Measurements from ENCODE around the gene OSBP2. TPM values are rescaled to one million over a fixed set of nuclear protein-coding genes. Genes with fewer than 3 reads are reported as not detected.

Gene OSBP2
- total and polyA plus RNA-seq, 2 experiments from 2014 or later, result 2.1 to 2.9 TPM

- Histone ChIP-seq H3K4me1 (ENCODE audit: insufficient read depth) (no peaks in the 10 kb centered on the region), H3K27ac (ENCODE audit: low read depth) (no peak overlapping the region), H3F3A (replicated peaks; ENCODE audit: low read depth) (no peaks in the 10 kb centered on the region), H3K4me2 (no peak overlapping the region), H3K9me2 (ENCODE audit: insufficient read depth) (no peaks in the 10 kb centered on the region), H3K27me3 (ENCODE audit: insufficient read depth) (no peaks in the 10 kb centered on the region), H4K20me1 (replicated peaks; ENCODE audit: insufficient read depth) (no peaks in the 10 kb centered on the region), H3K4me3 (no peak overlapping the region), H3K79me2 (replicated peaks; ENCODE audit: insufficient read depth) (no peaks in the 10 kb centered on the region), H3K36me3 (ENCODE audit: insufficient read depth) (no peaks in the 10 kb centered on the region), H2AFZ (no peak overlapping the region)
- Mint-ChIP-seq H3K36me3 (ENCODE audit: low read depth) (no peaks in the 10 kb centered on the region), H3K27ac (no peak overlapping the region), H3K4me3 (no peak overlapping the region), H3K4me1 (no peaks in the 10 kb centered on the region; the same call in 2 of the 3 replicates), H3K9me3 (no peaks in the 10 kb centered on the region), H3K27me3 (ENCODE audit: insufficient read depth, low read depth, poor library complexity) (peaks cover 2% of the 10 kb centered on the region)
- TF ChIP-seq NANOG (IDR thresholded peaks at IDR 0.05; ENCODE audit: borderline replicate concordance) (no peak), POLR2AphosphoS5 (IDR thresholded peaks at IDR 0.05; ENCODE audit: low read depth) (no peak), EZH2 (IDR thresholded peaks at IDR 0.05; ENCODE audit: low read depth, unreplicated experiment) (no peak), ETS1 (IDR thresholded peaks at IDR 0.05) (no peak), ZNF331 (CRISPR knock-in tag; IDR thresholded peaks at IDR 0.05; ENCODE audit: low read depth) (no peak), JUNB (IDR thresholded peaks at IDR 0.05; ENCODE audit: unreplicated experiment) (no peak), CREB1 (CRISPR knock-in tag; IDR thresholded peaks at IDR 0.05; ENCODE audit: low read depth) (no peak), REST (IDR thresholded peaks at IDR 0.05; ENCODE audit: unreplicated experiment) (no peak), CTCF (conservative IDR thresholded peaks at IDR 0.05; ENCODE audit: low read depth in 2 of 2) (no peak), ZNF462 (CRISPR knock-in tag; IDR thresholded peaks at IDR 0.05) (no peak), STAT1 (IDR thresholded peaks at IDR 0.05; ENCODE audit: unreplicated experiment) (no peak)
- no peak for ATAC-seq
- no peak for DNase-seq (ENCODE audit: low spot score)
These were observed 175.2 kb downstream of the OSBP2 start for GRCh38 chr22:30869667-30870395.
